CD4-positive, alpha-beta T cell treated with Interleukin-6 at 100 ng/mL for 8 hours (primary cell): ENCODE measurements around the gene BNC2.

ENCODE experiments used
- DNase-seq: peaks from one replicate; pipeline ENCODE4 v3.0.0-alpha.2; 2020; ENCODE audit warnings: mixed read lengths, low spot score

The BNC2 gene

GRCh38 chr9:16869882-16870595 lies 431 bp downstream of the BNC2 start:
- DNase-seq, result no peak

GRCh38 chr9:16869131-16869881 lies 1.2 kb downstream of the BNC2 start:
- DNase-seq, result no peak

- no peak for DNase-seq
These were observed 1.8 kb downstream of the BNC2 start for GRCh38 chr9:16868701-16869100.

- DNase-seq, result no peak
These were observed 2.7 kb downstream of the BNC2 start for GRCh38 chr9:16867576-16868311.

- DNase-seq, result no peak
These were observed 3.9 kb downstream of the BNC2 start for GRCh38 chr9:16866587-16866986.

GRCh38 chr9:16864649-16865434 lies 5.6 kb downstream of the BNC2 start:
- DNase-seq, result no peak

GRCh38 chr9:16848179-16848578 lies 22.3 kb downstream of the BNC2 start:
- no peak for DNase-seq

GRCh38 chr9:16846986-16847385 lies 23.5 kb downstream of the BNC2 start:
- DNase-seq, result no peak

- DNase-seq, result no peak
These were observed 24.1 kb downstream of the BNC2 start for GRCh38 chr9:16846367-16846766.

- no peak for DNase-seq
These were observed 35.7 kb downstream of the BNC2 start for GRCh38 chr9:16834817-16835216.

GRCh38 chr9:16833296-16833835 lies 37.1 kb downstream of the BNC2 start:
- DNase-seq, result no peak

- no peak for DNase-seq
These were observed 38.4 kb downstream of the BNC2 start for GRCh38 chr9:16832101-16832500.

- DNase-seq, result no peak
These were observed 39.7 kb downstream of the BNC2 start for GRCh38 chr9:16830806-16831205.

GRCh38 chr9:16828340-16829281 lies 41.9 kb downstream of the BNC2 start:
- DNase-seq, result no peak

GRCh38 chr9:16825971-16826625 lies 44.4 kb downstream of the BNC2 start:
- DNase-seq, result no peak

- DNase-seq, result no peak
These were observed 45.1 kb downstream of the BNC2 start for GRCh38 chr9:16825331-16825725.

GRCh38 chr9:16824545-16825330 lies 45.7 kb downstream of the BNC2 start:
- DNase-seq, result no peak

- no peak for DNase-seq
These were observed 46.6 kb downstream of the BNC2 start for GRCh38 chr9:16823906-16824305.

GRCh38 chr9:16821344-16821743 lies 49.1 kb downstream of the BNC2 start:
- no peak for DNase-seq
